Measurements from ENCODE around the gene ADA.
A peak's percentile ranks its signal among the peaks of the same experiment; 100 is the strongest.
"Not testable (repeated sequence)": the region's sequence is repeated elsewhere in the genome, so short reads cannot be mapped to it uniquely, and the experiment has no call there.

Gene ADA

DNA sequence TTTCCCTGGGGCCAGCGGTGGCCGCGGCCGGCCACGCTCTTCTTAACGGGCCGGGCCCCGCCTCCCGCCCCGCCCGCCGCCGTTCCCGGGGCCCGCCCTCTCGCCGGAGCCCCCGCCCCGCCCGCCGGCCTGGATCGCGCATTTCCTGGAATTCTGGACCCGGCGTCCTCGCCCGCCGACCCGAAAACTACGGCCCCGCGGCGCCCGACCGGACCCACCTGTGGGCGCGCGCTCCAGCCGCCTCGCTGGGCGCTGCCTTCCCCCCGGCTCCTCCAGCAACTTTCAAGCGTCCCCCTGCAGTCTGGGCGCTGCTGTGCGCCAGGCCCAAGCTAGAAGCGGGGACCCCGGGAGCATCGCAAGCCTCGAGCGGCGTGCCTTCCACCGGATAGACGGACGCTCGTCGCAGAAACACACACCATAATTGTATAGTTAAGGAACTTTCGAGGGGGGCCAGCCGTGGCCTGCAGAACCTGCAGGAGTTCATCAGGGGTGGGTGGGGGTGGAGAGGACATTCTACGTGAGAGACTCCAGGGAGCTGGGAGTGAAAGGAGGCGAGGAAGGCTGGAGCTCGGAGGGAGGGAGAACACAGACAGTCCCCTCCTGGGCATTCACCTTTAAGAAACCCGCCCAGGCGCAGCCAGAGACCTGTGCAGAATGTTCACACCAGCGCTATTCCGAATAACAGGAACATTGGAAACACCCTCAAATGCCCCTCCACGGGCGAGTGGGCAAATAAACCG is at the start of gene ADA:
TSS of gene ADA (minus strand) at position 16 of the 740 bp plus-strand sequence. CDS start 92 bp downstream, outside the sequence.
- peak; percentile 80 for DNase-seq (ENCODE audit: low spot score)

- no peak for DNase-seq (ENCODE audit: low spot score)
Observed at GRCh38 chr20:44700306-44700705, 48.8 kb upstream of the ADA start.

DNA sequence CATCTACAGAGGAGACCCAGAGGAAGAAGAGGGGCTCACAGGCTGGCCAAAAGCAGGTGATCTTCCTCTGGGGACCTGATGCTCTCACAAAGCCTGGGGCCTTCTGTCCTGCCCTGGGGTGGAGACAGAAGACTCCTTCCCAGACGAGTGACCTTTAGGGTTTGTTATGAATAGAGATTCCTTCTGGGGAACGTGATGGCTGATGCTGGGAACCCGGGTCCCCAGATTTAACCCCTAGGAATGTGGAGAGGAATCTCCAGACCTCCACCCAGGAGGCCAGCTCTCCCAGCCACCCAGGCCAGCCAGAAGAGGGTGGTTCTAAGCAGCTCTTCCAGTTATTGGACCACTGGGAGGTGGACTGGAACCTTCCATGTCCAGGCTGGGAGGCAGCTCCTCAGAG is 46.9 kb upstream of the ADA start:
- DNase-seq (ENCODE audit: low spot score) = no peak

- not testable (repeated sequence) for DNase-seq (ENCODE audit: low spot score)
Observed at GRCh38 chr20:44697041-44697440, 45.5 kb upstream of the ADA start.

DNA sequence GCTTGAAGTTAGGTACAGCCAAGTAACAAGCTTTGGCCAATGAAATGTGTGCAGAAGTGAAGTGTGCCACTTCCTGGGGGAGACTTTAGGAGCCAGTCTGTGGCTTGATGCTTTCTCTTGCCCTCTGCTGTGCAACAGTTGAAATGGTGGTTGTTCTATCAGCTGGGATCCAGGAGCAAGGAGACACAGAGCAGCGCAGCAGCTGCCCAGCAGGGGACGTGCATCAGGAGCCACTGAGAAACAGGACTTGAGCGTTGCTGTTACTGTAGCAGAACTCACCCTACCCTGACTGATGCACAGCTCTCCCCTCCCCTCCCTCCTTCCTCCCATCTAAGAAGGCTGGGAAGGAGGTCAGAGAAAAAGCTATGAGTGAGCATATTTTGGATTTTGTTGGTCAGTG is 44.8 kb upstream of the ADA start:
- no peak for DNase-seq (ENCODE audit: low spot score)

DNA sequence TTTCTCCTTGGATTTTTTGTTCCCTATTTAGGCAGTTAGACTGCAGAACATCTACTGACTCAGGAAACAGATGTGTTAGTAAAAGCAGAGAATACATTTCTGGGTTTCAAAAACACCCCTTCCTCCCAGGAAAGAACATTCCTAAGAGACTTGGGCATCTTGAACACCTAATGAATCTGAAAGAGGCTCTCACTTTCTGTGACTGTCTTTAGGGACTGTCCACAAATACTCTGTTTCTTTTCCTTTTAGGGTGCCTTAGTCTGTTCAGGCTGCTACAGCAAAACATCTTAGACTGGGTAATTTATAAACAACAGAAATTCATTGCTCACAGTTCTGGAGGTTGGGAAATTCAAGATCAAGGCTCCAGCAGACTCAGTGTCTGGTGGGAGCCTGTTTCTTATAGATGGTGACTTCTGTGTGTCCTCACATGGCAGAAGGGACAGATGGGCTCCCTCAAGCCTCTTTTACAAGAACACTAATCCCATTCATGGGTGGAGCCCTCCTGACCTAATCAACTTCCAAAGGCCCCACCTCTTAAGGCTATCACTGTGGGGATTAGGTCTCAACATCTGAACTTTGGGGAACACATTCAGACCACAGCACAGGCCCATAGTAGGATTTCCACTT is 44.3 kb upstream of the ADA start:
- DNase-seq (ENCODE audit: low spot score) = no peak

DNA sequence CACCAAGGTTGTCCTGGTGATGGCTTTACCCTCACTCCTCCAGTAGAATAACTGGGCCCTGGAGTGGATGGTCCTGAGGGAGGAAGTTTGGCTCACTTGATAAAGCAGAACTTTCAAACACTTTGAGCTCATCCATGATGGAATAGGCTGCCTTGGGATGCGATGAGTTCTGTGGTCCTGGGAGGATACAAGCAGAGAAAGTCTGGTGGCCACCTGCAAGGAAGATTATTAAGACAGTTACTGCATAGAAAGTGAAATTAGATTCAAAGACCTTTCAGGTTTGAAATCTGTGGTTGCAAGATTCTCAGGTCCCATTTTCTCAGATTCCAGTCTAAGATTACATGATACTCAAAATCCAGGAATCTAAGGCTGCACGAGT is 43.8 kb upstream of the ADA start:
- DNase-seq (ENCODE audit: low spot score) = no peak

GRCh38 chr20:44694159-44694558 is 42.7 kb upstream of the ADA start:
- no peak for DNase-seq (ENCODE audit: low spot score)

GRCh38 chr20:44693627-44694026 is 42.1 kb upstream of the ADA start:
- no peak for DNase-seq (ENCODE audit: low spot score)

- peak; percentile 97 for DNase-seq (ENCODE audit: low spot score)
Observed at GRCh38 chr20:44692932-44693480, 41.5 kb upstream of the ADA start.

GRCh38 chr20:44691424-44692423 is 40.2 kb upstream of the ADA start:
- peak; percentile 51 for DNase-seq (ENCODE audit: low spot score)

- DNase-seq (ENCODE audit: low spot score) = no peak
Observed at GRCh38 chr20:44690781-44691423, 39.4 kb upstream of the ADA start.

DNA sequence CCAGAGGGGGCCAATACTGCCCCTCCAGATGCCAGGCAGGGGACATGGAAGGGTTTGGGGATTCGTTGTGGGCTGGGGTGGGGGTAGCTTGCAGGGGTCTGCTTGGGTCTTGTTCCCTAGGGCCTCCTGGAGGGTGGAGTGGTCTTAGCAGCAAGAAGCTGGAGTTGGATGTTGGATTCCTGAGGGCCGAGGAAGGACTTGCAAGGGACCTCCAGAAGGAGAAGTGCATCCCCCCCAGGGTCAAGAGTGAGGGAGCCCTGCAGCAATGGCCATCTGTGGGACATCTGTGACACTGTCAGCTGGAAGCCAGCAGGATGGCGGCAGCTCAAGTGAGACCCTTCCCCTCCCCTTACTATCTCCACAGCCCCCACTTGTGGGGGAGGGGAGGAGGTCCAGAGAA is 38.3 kb upstream of the ADA start:
- DNase-seq (ENCODE audit: low spot score) = no peak

DNA sequence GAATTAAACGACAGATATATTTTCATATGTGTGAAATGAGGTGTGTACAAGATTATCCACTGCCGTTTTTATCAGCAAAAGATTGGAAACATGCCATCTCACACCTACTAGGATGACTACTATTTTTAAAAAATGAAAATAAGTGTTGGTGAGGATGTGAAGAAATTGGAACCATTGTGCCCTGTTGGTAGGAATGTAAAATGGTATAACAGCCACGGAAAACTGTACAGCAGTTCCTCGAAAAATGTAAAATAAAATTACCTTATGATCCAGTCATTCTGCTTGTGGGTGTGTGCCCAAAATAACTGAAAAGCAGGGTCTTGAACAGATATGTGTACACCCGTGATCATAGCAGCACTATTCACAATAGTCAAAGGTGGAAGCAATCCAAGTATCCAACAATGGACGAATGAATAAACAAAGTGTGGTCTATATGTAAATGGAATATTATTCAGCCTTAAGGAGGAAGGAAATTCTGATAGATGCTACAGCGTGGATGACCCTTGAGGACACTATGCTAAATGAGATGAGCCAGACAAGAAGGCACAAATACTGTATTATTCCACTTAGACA is 36.6 kb upstream of the ADA start:
- DNase-seq (ENCODE audit: low spot score) = no peak

- DNase-seq (ENCODE audit: low spot score) = no peak
Observed at GRCh38 chr20:44686934-44687333, 35.4 kb upstream of the ADA start.

DNA sequence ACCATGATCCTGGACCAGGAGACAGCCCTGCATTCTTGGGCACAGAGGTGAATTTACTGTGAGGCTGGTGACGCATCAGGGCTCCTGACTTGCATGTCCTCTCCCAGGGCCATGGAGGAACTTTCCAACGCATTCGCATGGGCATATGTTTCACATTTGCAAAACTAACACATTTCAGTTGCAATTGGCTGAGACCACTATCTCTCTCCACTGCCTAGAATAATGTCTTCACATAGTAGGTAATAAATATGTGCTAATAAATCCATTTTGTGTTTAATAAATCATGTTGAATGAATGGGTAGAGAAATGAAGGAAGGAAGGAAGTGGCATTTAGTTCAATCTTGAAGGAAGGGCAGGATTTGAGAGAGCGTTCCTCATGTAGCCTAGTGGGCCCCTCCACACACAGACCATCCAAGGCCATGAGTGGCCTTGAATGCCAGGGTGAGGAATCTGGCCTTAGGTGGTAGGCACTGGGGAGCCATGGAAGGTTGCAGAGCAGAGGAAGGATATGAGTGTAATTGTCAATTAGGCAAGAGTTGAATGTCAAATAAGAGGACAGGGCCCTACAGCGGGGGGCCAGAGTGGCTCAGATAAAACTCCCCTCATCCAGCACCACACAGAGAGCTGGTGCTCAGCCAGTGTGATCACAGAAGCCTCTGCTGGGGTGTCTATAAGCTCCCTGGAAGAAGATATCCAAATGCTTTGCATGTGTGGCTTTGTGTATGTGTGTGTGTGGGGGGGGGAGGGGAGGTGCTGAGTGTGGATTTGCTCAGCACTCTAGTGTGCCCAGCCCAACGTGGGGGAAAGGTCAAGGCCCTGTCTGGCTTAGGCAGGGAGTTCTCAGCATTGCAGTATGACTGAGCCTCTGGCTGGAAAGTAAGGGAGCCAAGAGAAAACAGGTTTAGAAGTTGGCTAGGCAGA is 32.8 kb upstream of the ADA start:
- no peak for DNase-seq (ENCODE audit: low spot score)

DNA sequence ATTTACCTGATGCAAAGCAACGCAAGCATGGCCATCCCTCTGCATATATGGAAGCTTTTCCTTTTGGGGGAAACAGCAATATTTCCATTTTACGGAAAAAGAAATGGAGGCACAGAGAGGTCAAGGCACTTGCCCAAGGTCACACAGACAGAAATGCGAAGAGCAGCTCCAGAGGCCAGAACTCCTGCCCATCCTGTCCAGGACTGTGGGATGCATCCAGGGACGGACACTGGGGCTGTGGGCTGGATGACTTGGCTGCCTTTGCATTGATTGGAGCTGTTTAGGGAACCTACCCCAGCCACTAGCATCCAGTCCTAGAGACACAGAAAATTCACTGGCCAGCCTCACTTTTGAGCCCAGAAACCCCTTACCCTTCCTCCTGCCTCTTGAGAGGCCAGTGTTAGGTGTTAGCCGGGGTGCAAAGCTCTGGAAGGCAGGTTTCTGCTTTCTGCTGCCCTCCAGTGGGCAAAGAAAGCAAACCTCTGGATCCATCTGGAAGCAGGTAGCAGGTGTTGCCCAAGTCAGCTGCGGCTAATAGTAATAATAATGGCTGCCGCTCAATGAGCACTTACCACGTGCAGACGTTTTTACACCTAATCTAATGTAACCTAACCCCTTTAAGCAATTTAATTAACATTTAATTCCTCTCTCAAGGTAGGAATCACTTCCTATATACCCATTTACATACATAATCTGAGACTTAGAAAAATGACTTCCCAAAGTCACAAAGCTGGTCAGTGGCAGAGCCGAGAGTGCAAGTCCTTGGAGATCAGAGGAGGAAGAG is 32.0 kb upstream of the ADA start:
- DNase-seq (ENCODE audit: low spot score) = peak; percentile 83

DNA sequence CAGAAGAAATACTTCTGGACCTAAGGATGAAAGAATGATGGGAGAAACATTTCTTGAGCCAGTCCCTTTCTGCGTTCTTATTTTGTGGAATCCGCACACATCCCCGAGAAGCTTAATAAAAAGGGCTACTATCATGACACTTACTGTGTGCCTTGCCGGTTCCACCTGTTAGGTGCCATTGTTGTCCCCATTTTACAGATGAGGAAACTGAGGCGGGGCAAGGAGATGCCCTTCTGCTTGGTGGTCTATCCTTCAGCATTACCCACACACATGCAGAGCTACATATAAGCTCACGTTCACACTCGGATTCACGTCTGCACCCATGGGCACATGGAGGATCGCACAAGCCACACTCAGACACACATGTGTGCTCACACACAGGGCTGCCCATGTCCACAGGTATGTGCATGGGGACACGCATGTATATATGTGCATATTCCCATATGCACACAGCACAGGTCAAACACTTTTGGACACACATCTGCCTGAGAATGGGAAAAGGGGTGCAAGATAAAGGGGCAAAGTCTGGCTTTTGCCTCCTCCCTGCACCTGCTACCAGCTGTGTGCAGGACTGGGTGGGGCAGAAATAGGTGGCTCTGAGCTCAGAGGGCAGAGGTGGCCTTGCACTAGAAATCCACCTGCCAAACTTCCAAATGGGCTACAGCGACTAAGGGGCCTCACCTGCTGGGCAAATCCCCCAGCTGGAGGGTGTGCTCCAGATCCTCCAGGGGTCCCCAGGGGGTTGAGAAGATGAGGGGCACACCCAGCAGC is 30.5 kb upstream of the ADA start:
- no peak for DNase-seq (ENCODE audit: low spot score)

All from SW480 (cell line).